Renal cortical epithelial cell (primary cell): Measurements from ENCODE around the gene STAB2. TPM values are rescaled to one million over a fixed set of nuclear protein-coding genes. Genes with fewer than 3 reads are reported as not detected.

Experiments
- DNase-seq: peaks from one replicate; pipeline ENCODE4 v3.0.0-alpha.2; 2011; ENCODE audit warnings: low read depth
- total RNA-seq: library from RNA; depleted of rRNA; stranded (reverse); fragments of >200 nt; gene quantifications from 2 replicates; pipeline ENCODE4 v1.2.3, GENCODE V29; 2014

STAB2 gene
- total RNA-seq, 1 donor from 2014 or later: not detected

- no peak for DNase-seq
These were observed 156.7 kb downstream of the STAB2 start for GRCh38 chr12:103743788-103744187.

- no peak for DNase-seq
These were observed 158.9 kb downstream of the STAB2 start for GRCh38 chr12:103745962-103746361.

GRCh38 chr12:103748002-103748401 is 160.9 kb downstream of the STAB2 start:
- peak; percentile 36 for DNase-seq

- DNase-seq: no peak
These were observed 161.8 kb downstream of the STAB2 start for GRCh38 chr12:103748875-103749274.

- DNase-seq: no peak
These were observed 164.1 kb downstream of the STAB2 start for GRCh38 chr12:103751171-103751570.

GRCh38 chr12:103751600-103751999 is 164.5 kb downstream of the STAB2 start:
- DNase-seq: no peak

- DNase-seq: no peak
These were observed 168.4 kb downstream of the STAB2 start for GRCh38 chr12:103755425-103755824.

GRCh38 chr12:103756443-103756842 is 169.4 kb downstream of the STAB2 start:
- no peak for DNase-seq

GRCh38 chr12:103757248-103757647 is 170.2 kb downstream of the STAB2 start:
- DNase-seq: no peak

GRCh38 chr12:103758310-103759089 is 171.4 kb downstream of the STAB2 start:
- DNase-seq: no peak

- DNase-seq: no peak
These were observed 175.4 kb downstream of the STAB2 start for GRCh38 chr12:103762473-103762872.

GRCh38 chr12:103765322-103765721 is 178.2 kb downstream of the STAB2 start:
- DNase-seq: no peak

- no peak for DNase-seq
These were observed 179.0 kb downstream of the STAB2 start for GRCh38 chr12:103766028-103766427.

- DNase-seq: no peak
These were observed 181.5 kb downstream of the STAB2 start for GRCh38 chr12:103768467-103769123.

GRCh38 chr12:103769240-103769945 is 182.3 kb downstream of the STAB2 start:
- DNase-seq: no peak

GRCh38 chr12:103771466-103771865 is 184.4 kb downstream of the STAB2 start:
- DNase-seq: no peak

- DNase-seq: no peak
These were observed 185.5 kb downstream of the STAB2 start for GRCh38 chr12:103772367-103773108.

GRCh38 chr12:103773109-103773910 is 186.2 kb downstream of the STAB2 start:
- no peak for DNase-seq

GRCh38 chr12:103774977-103775560 is 188.0 kb downstream of the STAB2 start:
- no peak for DNase-seq

- no peak for DNase-seq
These were observed 191.7 kb downstream of the STAB2 start for GRCh38 chr12:103778781-103779180.
